SK-N-SH treated with all-trans-retinoic acid at 6 μM for 48 hours (cell line): ENCODE results near the gene AGAP1.

Source experiments
- ESRRG ChIP-seq: fragments of 250-450 bp; sonication (Bioruptor Pico); IDR thresholded peaks from 2 replicates; pipeline ENCODE4 v1.6.1; 2021; ENCODE audit warnings: mild to moderate bottlenecking
- GLIS3 ChIP-seq: fragments of 250-450 bp; sonication (Bioruptor Pico); IDR thresholded peaks from 2 replicates; pipeline ENCODE4 v1.5.0; 2020; ENCODE audit warnings: mild to moderate bottlenecking, moderate library complexity
- ISL1 ChIP-seq: fragments of 250-450 bp; sonication (Bioruptor Pico); IDR thresholded peaks from 2 replicates; pipeline ENCODE4 v2.1.2; 2022; ENCODE audit warnings: mild to moderate bottlenecking, moderate library complexity
- PPARA ChIP-seq: fragments of 250-450 bp; sonication (Bioruptor Pico); IDR thresholded peaks from 2 replicates; pipeline ENCODE4 v1.5.0; 2020; ENCODE audit warnings: mild to moderate bottlenecking, borderline replicate concordance
- SNAI2 ChIP-seq: fragments of 250-450 bp; sonication (Bioruptor Pico); IDR thresholded peaks from 2 replicates; pipeline ENCODE4 v1.5.0; 2020; ENCODE audit warnings: mild to moderate bottlenecking, moderate library complexity
- ZFP3 ChIP-seq: fragments of 250-450 bp; sonication (Bioruptor Pico); IDR thresholded peaks from 2 replicates; pipeline ENCODE4 v1.5.0; 2020; ENCODE audit warnings: mild to moderate bottlenecking, moderate library complexity
- ZFP30 ChIP-seq: fragments of 450-650 bp; formaldehyde crosslinking; IDR thresholded peaks from 2 replicates; pipeline ENCODE4 v1.5.0; 2022; ENCODE audit warnings: mild to moderate bottlenecking, moderate library complexity
- ZNF565 ChIP-seq: fragments of 450-650 bp; formaldehyde crosslinking; conservative IDR thresholded peaks from 2 replicates; pipeline ENCODE4 v1.5.0; 2020; ENCODE audit warnings: low read depth, mild to moderate bottlenecking, moderate library complexity
- TF ChIP-seq, protein P1 (sequence below): fragments of 250-450 bp; sonication (Bioruptor Pico); IDR thresholded peaks from 2 replicates; pipeline ENCODE4 v1.8.0; 2021; ENCODE audit warnings: low read depth, mild to moderate bottlenecking, moderate library complexity, borderline replicate concordance
- TF ChIP-seq, protein P2 (sequence below): fragments of 250-450 bp; sonication (Bioruptor Pico); IDR thresholded peaks from 2 replicates; pipeline ENCODE4 v1.5.1; 2021; ENCODE audit warnings: mild to moderate bottlenecking, moderate library complexity
- TF ChIP-seq, protein P3 (sequence below): fragments of 250-450 bp; sonication (Bioruptor Pico); IDR thresholded peaks from 2 replicates; pipeline ENCODE4 v1.5.1; 2020; ENCODE audit warnings: low read depth, mild to moderate bottlenecking, moderate library complexity

DNA sequence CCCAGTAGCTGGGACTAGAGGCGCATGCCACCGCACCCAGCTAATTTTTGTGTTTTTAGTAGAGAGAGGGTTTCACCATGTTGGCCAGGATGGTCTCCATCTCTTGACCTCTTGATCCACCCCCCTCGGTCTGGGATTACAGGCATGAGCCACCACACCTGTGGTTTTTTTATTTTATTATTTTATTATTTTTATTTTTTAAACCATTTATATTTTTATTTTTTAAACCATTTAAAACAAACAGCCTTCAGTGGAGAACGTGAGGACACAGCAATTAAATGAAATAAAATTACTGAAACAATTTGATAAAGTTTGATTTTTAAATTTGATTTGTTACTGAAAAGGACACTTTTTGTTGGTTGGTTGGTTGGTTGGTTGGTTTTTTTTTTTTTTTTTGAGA, 181.0 kb downstream of the AGAP1 start:
- no peak for TF ChIP-seq ESRRG (CRISPR knock-in tag)
- TF ChIP-seq SNAI2 (CRISPR knock-in tag): no peak
- no peak for TF ChIP-seq ISL1 (CRISPR knock-in tag)
- TF ChIP-seq, protein P1, sequence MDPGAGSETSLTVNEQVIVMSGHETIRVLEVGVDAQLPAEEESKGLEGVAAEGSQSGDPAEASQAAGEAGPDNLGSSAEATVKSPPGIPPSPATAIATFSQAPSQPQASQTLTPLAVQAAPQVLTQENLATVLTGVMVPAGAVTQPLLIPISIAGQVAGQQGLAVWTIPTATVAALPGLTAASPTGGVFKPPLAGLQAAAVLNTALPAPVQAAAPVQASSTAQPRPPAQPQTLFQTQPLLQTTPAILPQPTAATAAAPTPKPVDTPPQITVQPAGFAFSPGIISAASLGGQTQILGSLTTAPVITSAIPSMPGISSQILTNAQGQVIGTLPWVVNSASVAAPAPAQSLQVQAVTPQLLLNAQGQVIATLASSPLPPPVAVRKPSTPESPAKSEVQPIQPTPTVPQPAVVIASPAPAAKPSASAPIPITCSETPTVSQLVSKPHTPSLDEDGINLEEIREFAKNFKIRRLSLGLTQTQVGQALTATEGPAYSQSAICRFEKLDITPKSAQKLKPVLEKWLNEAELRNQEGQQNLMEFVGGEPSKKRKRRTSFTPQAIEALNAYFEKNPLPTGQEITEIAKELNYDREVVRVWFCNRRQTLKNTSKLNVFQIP: no peak
- no peak for TF ChIP-seq ZFP30 (CRISPR knock-in tag)
- no peak for TF ChIP-seq ZFP3 (CRISPR knock-in tag)
- TF ChIP-seq, protein P2, sequence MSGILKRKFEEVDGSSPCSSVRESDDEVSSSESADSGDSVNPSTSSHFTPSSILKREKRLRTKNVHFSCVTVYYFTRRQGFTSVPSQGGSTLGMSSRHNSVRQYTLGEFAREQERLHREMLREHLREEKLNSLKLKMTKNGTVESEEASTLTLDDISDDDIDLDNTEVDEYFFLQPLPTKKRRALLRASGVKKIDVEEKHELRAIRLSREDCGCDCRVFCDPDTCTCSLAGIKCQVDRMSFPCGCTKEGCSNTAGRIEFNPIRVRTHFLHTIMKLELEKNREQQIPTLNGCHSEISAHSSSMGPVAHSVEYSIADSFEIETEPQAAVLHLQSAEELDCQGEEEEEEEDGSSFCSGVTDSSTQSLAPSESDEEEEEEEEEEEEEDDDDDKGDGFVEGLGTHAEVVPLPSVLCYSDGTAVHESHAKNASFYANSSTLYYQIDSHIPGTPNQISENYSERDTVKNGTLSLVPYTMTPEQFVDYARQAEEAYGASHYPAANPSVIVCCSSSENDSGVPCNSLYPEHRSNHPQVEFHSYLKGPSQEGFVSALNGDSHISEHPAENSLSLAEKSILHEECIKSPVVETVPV (CRISPR knock-in tag): no peak
- no peak for TF ChIP-seq PPARA (CRISPR knock-in tag)
- no peak for TF ChIP-seq ZNF565 (CRISPR knock-in tag)
- no peak for TF ChIP-seq GLIS3
- TF ChIP-seq, protein P3, sequence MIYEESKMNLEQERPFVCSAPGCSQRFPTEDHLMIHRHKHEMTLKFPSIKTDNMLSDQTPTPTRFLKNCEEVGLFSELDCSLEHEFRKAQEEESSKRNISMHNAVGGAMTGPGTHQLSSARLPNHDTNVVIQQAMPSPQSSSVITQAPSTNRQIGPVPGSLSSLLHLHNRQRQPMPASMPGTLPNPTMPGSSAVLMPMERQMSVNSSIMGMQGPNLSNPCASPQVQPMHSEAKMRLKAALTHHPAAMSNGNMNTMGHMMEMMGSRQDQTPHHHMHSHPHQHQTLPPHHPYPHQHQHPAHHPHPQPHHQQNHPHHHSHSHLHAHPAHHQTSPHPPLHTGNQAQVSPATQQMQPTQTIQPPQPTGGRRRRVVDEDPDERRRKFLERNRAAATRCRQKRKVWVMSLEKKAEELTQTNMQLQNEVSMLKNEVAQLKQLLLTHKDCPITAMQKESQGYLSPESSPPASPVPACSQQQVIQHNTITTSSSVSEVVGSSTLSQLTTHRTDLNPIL: no peak
